ENCODE results near the gene CTNNA2. TPM values are rescaled to one million over a fixed set of nuclear protein-coding genes. Genes with fewer than 3 reads are reported as not detected.
A peak's percentile ranks its signal among the peaks of the same experiment; 100 is the strongest.

CTNNA2 gene
- total RNA-seq, result 0.37 TPM

DNA sequence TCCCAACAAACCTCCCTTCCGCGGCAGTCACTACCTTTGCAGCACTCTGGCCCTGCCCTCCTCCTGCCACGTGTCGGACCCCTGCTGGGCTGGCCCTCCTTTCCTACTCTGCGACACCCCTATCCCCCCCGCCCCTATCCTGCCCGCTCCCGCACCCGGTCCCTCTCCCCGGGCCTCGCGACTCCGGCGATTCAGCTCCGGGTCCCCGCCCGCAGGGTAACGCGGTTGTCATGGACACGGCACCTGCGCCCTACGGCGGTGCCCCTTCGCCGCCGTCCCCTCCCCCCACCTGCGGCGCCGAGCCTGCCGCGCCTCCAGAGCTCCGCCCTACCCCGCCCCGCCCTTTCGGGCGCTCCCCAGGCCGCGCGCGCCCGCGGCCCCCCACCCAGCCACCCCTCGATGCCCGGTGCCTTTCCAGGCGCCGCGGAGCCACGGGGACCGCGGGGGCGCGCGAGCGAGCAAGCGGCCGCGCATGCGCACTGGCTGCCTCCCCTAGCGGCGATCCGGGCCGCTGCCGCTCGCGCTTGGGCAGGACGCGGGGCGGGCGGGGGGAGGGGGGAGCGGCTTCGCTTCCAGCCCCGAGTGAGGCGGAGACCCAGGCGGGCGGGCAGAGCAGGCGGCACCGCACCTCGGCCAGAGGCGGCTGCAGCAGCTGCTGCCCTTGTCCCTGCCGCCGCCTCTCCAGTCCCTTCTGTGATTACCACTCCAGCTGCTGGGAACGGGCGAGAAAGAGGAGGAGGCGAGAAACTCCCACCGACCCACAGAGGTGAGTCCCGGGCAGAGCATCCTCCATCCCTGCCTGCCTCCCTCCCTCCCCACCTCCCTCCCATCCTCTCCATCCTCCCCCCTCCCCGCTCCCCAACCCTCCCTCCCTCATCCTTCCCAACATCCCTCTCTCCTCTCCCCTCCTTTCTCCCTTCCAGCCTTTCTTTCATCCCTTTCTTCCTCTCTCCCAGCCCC lies at the start of gene CTNNA2:
Gene CTNNA2 (plus strand): TSS at position 610 of the 960 bp plus-strand sequence.
- peak; percentile 11 for DNase-seq (ENCODE audit: low spot score)

DNA sequence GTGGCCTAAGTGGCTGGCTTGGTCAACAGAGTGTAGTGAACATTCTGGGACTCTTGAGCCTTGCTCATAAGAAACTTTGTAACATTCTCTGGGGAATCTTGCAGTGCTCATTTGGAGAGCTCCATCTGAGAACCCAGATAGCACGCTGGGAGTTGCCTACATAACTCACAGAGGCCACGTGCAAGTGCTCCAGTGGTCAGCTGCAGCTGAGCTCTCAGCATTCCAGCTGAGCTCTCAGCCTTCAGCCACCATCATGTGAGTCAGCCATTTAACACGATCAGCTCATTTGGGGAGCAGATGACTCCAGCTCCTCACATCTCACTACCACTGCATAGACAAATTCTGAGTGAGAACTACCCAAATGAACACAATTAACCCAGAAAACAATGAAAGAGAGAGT lies 25.5 kb upstream of the CTNNA2 start:
- no peak for DNase-seq (ENCODE audit: low spot score)

DNA sequence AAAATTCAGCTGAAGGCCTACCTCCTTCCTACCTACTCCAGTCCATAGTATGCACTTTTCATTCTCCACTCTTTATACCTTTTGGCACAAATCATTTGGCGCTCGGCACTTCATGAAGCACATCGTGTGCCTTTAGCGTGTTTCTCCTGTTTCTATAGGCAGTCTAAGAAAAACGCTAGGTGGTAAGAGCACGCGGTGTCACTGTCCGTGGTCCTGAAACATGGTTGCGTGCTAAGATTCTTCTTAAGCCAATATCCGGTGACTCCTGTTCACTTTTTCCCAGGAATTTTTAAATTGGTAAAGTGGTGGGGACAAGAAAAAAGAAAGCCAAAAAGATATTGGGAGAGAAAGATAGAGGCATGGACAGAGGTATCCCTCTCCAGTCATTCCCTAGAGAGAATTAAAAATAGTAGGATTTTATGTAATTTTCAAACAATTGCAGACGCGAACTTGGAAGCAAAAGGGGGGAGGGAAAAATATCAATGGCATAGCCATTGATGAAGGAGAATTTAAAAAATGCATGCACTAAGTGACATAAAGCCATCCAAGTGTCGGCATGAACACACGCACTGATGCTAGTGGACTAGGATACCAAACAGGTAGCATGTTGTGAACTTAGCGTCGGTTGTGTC lies 1.4 kb upstream of the CTNNA2 start:
- DNase-seq (ENCODE audit: low spot score), result peak; percentile 46

GRCh38 chr2:79513711-79514110 lies 860 bp downstream of the CTNNA2 start:
- DNase-seq (ENCODE audit: low spot score), result no peak

DNA sequence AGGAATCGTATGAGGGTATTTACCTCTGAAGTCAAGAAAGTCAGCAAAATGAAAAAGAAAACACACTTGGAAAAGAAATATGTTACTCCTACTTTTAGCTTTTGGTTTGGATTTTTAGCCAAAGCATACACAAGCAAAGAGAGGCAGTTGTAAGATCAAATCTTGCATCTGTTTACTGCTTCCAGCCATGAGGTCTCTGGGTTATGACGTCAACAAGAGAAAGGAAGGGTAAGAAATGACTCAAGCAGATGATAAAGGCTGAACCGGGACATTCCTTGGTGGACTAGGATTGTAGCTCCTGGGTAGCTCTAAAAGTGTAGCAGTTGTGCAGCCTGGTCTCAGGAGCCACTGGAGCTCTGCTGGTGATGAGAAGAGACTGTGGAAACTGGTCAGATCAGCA lies 16.8 kb downstream of the CTNNA2 start:
- DNase-seq (ENCODE audit: low spot score), result no peak

GRCh38 chr2:79530443-79530842 lies 17.6 kb downstream of the CTNNA2 start:
- DNase-seq (ENCODE audit: low spot score), result no peak

DNA sequence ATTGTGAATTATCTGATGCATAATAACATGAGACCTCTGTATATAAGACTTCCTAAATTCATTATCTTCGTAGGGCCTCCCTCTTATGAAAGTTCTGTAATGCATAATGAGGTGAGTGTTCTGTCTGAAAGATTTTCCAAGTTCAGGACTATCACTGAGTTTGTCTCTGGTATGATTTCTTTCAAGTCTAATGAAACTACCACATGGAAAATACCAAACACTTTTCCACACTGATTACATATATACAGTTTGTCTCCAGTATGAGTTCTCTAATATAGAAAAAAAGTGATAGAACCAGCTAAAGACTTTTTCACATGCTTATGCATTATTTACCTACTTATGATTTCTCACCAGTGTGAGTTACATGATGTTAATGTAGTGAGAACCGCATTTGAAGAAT lies 34.7 kb downstream of the CTNNA2 start:
- DNase-seq (ENCODE audit: low spot score), result no peak

GRCh38 chr2:79552653-79553052 lies 39.8 kb downstream of the CTNNA2 start:
- no peak for DNase-seq (ENCODE audit: low spot score)

DNA sequence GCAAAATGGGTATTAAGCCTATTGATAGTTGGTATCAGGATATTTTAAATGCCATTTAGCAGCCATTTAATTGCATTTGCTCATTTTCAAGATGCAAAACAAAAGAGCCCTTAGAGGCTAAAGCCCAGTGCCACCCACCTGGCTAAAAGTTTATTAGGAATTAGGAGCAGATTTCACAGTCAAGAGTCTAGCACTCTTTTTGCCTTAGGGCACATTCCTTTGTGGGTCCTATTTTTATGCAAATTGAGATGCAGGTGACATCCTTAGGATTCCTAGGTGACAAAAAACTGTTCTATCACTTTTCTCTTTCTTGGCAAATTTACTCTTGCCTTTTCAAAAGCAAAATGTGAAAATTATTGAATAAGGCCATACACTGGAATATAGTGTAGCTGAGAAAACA lies 42.0 kb downstream of the CTNNA2 start:
- no peak for DNase-seq (ENCODE audit: low spot score)

GRCh38 chr2:79564065-79564464 lies 51.2 kb downstream of the CTNNA2 start:
- no peak for DNase-seq (ENCODE audit: low spot score)

DNA sequence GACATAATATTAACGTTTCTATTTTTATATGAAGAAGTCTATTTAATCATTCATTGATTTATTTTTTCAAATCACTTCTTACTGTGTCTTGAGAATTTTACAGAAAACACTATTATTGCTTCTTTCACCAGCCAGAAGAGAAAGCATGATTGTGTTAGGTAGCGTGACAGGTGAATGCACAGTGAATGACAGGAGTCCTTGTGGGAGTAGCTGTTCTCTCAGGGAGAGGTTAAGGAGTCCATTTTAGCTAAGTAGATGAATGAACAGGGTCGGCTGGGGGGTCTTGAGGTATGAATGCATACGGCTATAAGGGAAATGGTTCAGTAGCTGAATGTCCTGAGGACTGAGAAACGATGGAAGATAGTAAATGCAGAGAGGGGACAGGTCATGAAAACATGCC lies 56.2 kb downstream of the CTNNA2 start:
- no peak for DNase-seq (ENCODE audit: low spot score)

DNA sequence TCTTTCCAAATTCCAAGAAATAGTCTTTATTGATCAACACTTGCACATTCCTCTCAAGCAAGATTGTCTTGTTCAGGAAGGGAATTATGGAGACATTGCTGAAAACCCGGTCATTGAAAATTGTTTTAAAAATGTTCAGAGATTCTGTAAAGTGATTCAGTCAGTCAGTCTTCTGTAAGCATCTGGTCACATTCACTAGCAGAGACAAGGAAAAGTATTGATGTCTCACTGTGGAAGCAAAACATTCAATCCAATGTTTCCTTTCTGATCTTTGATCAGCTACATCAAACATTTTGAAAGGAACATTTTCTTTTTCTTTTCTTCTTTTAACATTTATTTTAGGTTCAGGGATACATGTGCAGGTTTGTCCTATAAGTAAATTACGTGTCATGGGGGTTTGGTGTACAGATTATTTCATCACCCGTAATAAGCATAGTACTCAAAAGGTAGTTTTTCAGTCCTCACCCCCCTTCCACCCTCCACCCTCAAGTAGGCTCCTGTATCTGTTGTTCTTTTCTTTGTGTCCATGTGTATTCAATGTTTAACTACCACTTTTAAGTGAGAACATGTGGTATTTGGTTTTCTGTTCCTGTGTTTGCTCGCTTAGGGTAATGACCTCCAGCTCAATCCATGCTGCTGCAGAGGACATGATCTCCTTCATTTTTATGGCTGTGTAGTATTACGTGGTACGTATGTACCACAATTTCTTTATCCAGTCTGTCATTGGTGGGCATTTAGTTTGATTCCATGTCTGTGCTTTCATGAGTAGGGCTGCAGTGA lies 61.2 kb downstream of the CTNNA2 start:
- DNase-seq (ENCODE audit: low spot score), result no peak

DNA sequence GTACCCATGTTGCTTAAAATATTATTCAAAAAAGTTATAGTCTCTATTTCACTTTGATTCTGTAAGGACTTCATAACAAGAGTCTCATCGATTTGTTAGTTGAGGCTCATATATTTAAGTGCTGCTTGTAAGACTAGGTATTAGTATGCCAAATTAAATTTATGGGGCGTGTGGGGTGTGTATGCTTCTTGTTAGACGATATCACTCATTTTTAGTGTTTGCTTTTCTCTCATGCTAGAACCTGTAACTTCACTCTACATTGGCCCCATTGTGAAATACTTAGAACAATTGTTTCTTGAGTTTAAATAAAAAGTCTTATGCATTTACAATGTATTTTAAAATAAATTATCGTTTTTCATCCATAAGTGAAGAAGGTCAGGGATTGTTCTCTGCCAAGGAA lies 63.6 kb downstream of the CTNNA2 start:
- DNase-seq (ENCODE audit: low spot score), result no peak

DNA sequence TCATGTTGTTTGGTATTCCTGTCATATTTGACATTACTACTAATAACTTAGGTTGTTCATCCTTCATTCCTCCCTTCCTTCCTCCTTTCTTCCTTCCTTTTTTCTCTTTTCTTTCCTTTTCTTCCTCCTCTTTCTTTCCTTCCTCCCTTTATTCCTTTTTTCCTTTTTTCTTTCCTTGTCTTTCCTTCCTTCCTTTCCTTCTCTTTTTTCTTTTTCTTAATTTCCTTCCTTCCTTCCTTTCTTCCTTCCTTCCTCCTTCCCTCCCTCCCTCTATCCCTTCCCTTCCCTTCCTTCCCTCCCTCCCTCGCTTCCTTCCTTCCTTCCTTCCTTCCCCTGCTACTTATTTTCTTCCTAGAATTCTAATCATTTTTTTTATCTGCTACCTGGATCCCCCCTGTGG lies 66.1 kb downstream of the CTNNA2 start:
- no peak for DNase-seq (ENCODE audit: low spot score)

GRCh38 chr2:79580175-79580574 lies 67.3 kb downstream of the CTNNA2 start:
- no peak for DNase-seq (ENCODE audit: low spot score)

GRCh38 chr2:79585701-79586433 lies 73.0 kb downstream of the CTNNA2 start:
- DNase-seq (ENCODE audit: low spot score), result no peak

- no peak for DNase-seq (ENCODE audit: low spot score)
Measured at GRCh38 chr2:79591281-79591680, 78.4 kb downstream of the CTNNA2 start.

DNA sequence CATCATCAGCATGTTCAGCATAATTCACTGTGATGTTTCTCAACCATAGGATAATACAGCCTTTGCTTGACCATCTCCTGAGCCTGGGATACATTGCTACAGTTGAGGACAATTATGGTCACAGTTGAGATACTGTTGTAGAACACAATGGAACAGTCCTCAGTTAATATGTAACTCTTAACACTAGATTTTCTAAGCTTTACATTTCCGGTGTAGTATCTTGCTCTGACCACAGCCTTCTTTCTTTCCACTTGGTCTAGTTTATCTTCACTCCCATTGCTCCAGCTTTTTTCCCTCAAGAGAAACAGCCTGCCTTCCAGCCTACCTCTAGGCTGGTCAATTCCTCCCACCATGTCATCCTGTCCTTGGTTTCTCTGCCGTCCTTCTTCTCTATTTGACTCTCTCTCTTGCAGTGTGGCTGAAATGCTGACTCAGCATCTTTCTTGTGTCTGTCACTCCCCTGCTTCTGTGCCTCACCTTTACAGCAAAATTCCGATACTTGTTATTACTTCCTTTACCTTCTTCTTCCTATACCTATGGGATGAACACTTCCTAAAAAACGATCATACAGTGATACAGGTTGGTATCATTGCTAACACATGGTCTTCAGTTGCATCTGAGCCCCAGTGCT lies 80.5 kb downstream of the CTNNA2 start:
- DNase-seq (ENCODE audit: low spot score), result no peak

DNA sequence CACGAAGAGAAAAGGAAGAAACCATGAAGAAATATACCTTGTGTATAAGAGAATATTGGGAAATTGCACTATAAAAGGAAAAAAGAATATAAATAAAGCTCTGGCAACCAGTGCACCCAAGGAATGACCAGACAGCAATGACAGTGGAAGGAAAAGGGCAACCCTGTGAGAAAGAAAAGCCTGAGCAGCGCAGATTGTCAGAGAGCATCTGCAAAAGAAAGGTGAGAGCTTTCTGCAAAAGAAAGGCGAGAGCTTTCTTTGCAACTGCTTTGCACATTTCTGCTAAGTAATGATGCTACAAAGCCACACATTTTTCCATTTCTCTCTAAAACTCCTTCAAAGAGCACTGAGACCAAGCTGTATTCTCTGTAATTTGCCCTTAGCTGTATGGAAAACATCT lies 83.6 kb downstream of the CTNNA2 start:
- DNase-seq (ENCODE audit: low spot score), result no peak

GRCh38 chr2:79604748-79605147 lies 91.9 kb downstream of the CTNNA2 start:
- DNase-seq (ENCODE audit: low spot score), result no peak

DNA sequence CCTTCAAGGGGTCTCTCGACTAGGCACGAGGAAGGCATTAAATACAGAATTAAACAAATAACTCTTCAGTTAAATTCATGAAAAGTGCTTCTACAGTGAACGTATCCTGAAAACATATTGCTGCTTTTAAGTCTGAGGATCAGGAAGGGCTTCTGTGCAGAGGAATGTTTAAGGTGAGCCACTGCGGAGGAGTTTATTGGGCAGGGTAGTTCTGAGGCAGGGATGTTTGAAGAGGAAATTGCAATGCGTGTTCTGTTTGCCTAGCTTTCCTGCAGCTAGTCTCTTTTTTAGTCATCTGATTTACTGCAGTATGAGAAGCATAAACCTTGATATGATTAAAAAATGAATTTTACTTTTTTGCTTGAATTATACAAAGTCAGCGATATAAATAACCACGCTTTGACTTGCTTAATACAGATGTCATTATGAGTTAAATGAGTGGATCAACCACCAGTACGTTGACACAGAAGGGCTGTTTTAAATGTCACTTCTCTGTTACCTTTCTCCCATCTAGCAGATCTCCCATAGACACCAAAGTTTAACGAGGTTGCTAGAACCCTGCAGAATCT lies 98.7 kb downstream of the CTNNA2 start:
- no peak for DNase-seq (ENCODE audit: low spot score)

Measured in mucosa of gallbladder (tissue), 1 donor.